Astrocyte of the spinal cord (primary cell): ENCODE data around the gene CCNA2.

Experiments
- DNase-seq: peaks from one replicate; pipeline ENCODE4 v3.0.0; 2011; ENCODE audit warnings: low read depth, low spot score
- H3K4me3 ChIP-seq: 2 replicates; pipeline ENCODE4 v1.5.1; 2011; ENCODE audit warnings: low read depth, mild to moderate bottlenecking, low read length, moderate library complexity
- in situ Hi-C: cut with HindIII; loops from 2 replicates; pipeline ENCODE4 v1.10.0; 2017; ENCODE audit warnings: low sequenced_read_pairs
- TF ChIP-seq, protein P1 (sequence below): IDR thresholded peaks from 2 replicates; pipeline ENCODE4 v1.5.1; 2012; ENCODE audit warnings: low read depth, mild to moderate bottlenecking, low read length, inconsistent platforms

The CCNA2 gene

GRCh38 chr4:121784975-121785374 is 38.7 kb downstream of the CCNA2 start:
- in situ Hi-C loops, result no loop called here
- TF ChIP-seq, protein P1, sequence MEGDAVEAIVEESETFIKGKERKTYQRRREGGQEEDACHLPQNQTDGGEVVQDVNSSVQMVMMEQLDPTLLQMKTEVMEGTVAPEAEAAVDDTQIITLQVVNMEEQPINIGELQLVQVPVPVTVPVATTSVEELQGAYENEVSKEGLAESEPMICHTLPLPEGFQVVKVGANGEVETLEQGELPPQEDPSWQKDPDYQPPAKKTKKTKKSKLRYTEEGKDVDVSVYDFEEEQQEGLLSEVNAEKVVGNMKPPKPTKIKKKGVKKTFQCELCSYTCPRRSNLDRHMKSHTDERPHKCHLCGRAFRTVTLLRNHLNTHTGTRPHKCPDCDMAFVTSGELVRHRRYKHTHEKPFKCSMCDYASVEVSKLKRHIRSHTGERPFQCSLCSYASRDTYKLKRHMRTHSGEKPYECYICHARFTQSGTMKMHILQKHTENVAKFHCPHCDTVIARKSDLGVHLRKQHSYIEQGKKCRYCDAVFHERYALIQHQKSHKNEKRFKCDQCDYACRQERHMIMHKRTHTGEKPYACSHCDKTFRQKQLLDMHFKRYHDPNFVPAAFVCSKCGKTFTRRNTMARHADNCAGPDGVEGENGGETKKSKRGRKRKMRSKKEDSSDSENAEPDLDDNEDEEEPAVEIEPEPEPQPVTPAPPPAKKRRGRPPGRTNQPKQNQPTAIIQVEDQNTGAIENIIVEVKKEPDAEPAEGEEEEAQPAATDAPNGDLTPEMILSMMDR, result no peak
- H3K4me3 ChIP-seq, result no peak overlapping the region
- peak; percentile 94 for DNase-seq

GRCh38 chr4:121784401-121784800 is 39.3 kb downstream of the CCNA2 start:
- H3K4me3 ChIP-seq, result no peak overlapping the region
- in situ Hi-C loops, result no loop called here
- TF ChIP-seq, protein P1, result no peak
- DNase-seq, result no peak

- DNase-seq, result no peak
- TF ChIP-seq, protein P1, result no peak
- in situ Hi-C loops, result no loop called here
- H3K4me3 ChIP-seq, result no peak overlapping the region
These were observed 40.5 kb downstream of the CCNA2 start for GRCh38 chr4:121783210-121783609.

DNA sequence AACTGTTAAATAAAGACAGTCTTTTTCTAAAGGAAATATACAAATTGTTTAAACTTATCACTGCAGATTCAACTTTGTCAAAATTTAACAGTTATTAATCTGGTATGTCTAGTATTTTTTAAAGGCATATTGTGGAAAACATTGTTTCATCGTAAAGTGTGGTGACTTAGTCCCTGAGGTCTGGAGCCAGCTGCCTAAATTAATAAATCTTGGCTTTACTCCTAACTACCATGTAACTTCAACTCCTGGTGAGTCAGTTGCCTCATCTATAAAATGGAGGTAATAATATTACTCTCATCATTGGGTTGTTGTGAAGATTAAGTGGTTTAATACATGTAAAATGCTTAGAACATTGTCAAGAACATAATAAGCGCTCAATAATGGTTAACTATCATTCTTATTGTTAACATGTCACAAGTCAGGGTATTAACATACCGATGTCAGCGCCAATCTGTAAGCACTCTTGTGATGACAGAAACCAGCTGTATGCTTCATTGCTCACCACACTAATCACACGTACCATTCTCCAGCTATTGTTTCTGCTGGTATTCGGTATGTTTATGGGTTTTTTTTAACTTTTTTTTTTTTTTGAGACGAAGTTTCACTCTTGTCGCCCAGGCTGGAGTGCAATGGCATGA is 44.6 kb downstream of the CCNA2 start:
- no peak overlapping the region for H3K4me3 ChIP-seq
- DNase-seq, result no peak
- TF ChIP-seq, protein P1, result no peak
- in situ Hi-C loops, result no loop called here

DNA sequence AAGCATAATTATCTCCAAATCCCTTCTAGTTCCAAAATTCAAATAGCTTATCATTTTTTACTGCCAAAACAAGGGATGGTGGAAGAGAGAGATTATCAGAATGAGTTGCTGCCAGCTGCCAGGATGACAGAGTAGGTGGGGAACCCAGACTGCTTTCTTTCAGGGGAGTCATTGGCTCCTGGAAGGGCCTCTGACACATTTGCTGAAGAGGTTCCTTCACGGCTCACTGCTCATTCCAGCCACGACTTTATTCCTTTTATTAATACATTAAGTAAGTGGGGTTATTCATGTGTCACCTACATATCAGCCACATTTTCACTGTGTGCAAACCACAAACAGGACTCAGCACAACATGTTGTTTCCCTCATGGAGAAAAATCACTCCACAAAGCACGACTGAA is 46.1 kb downstream of the CCNA2 start:
- in situ Hi-C loops, result no loop called here
- TF ChIP-seq, protein P1, result no peak
- no peak overlapping the region for H3K4me3 ChIP-seq
- DNase-seq, result no peak

GRCh38 chr4:121776610-121777401 is 46.9 kb downstream of the CCNA2 start:
- TF ChIP-seq, protein P1, result no peak
- no peak for DNase-seq
- H3K4me3 ChIP-seq, result no peak overlapping the region
- in situ Hi-C loops, result no loop called here
